ENCODE results near the gene UBE3A. TPM values are rescaled to one million over a fixed set of nuclear protein-coding genes. Genes with fewer than 3 reads are reported as not detected.
A peak's percentile ranks its signal among the peaks of the same experiment; 100 is the strongest.

The UBE3A gene
- total RNA-seq, 1 experiment from 2014 or later = 102 TPM

- H3K4me1 ChIP-seq (ENCODE audit: control insufficient read depth, insufficient read depth, low read length) = no peaks in the 10 kb centered on the region
- in situ Hi-C loops (cut with HindIII; ENCODE audit: low pct_unique_long_range_greater_than_20kb, low sequenced_read_pairs) = no loop called here
- POLR2A ChIA-PET = no interaction called here
Measured at GRCh38 chr15:25426896-25427610, 11.8 kb downstream of the UBE3A start.

GRCh38 chr15:25424073-25424472 is 14.8 kb downstream of the UBE3A start:
- Histone ChIP-seq H3K27ac (ENCODE audit: low read length) (no peak overlapping the region), H3K27me3 (ENCODE audit: control insufficient read depth, insufficient read depth, low read length) (no peaks in the 10 kb centered on the region), H3K4me3 (ENCODE audit: low read depth in 2 of 2, low read length in 2 of 2) (no peak overlapping the region), H3K4me1 (ENCODE audit: control insufficient read depth, insufficient read depth, low read length) (no peaks in the 10 kb centered on the region), H3K36me3 (ENCODE audit: control insufficient read depth, insufficient read depth, low read length) (no peaks in the 10 kb centered on the region), H3K9me3 (ENCODE audit: control insufficient read depth, insufficient read depth, low read depth, low read length) (peaks cover 56% of the 10 kb centered on the region; the same call in 1 of the 2 replicates)
- no peak for ATAC-seq
- DNase-seq (ENCODE audit: low read depth, low spot score) = no peak
- in situ Hi-C loops (cut with HindIII; ENCODE audit: low pct_unique_long_range_greater_than_20kb, low sequenced_read_pairs) (no loop called here), intact Hi-C loops (cut with micrococcal nuclease; ENCODE audit: unreplicated experiment) (no loop called here)
- ChIA-PET CTCF (no interaction called here), POLR2A (no interaction called here)
- no TSS peak for BruUV-seq (replicated peaks)
- TF ChIP-seq POLR2AphosphoS5 (IDR thresholded peaks at IDR 0.05; ENCODE audit: low read depth, low read length) (no peak), REST (IDR thresholded peaks at IDR 0.05; ENCODE audit: insufficient read depth in 1 of 2, low read depth in 2 of 2, low read length in 1 of 2) (no peak), TCF7L2 (IDR thresholded peaks at IDR 0.05; ENCODE audit: low read depth, low read length) (no peak), CTCF (IDR thresholded peaks at IDR 0.05) (no peak), SIN3A (IDR thresholded peaks at IDR 0.05; ENCODE audit: borderline replicate concordance, insufficient read depth, low read depth, low read length) (no peak)

More at GRCh38 chr15:25426896-25427610, 11.8 kb downstream of the UBE3A start:
- H3K9me3 ChIP-seq (ENCODE audit: control insufficient read depth, insufficient read depth, low read depth, low read length) = peaks cover 27% of the 10 kb centered on the region; the same call in 1 of the 2 replicates
- CTCF ChIA-PET = no interaction called here
- no peak overlapping the region for H3K27ac ChIP-seq (ENCODE audit: low read length)
- TSS peak; percentile 12 for BruUV-seq (replicated peaks)
- TF ChIP-seq SIN3A (IDR thresholded peaks at IDR 0.05; ENCODE audit: borderline replicate concordance, insufficient read depth, low read depth, low read length) (no peak), TCF7L2 (IDR thresholded peaks at IDR 0.05; ENCODE audit: low read depth, low read length) (no peak), REST (IDR thresholded peaks at IDR 0.05; ENCODE audit: insufficient read depth in 1 of 2, low read depth in 2 of 2, low read length in 1 of 2) (no peak), CTCF (IDR thresholded peaks at IDR 0.05) (no peak), POLR2AphosphoS5 (IDR thresholded peaks at IDR 0.05; ENCODE audit: low read depth, low read length) (no peak)
- intact Hi-C loops (cut with micrococcal nuclease; ENCODE audit: unreplicated experiment) = no loop called here
- DNase-seq (ENCODE audit: low read depth, low spot score) (no peak), ATAC-seq (no peak)
- no peaks in the 10 kb centered on the region for H3K27me3 ChIP-seq (ENCODE audit: control insufficient read depth, insufficient read depth, low read length)
- H3K4me3 ChIP-seq (ENCODE audit: low read depth in 2 of 2, low read length in 2 of 2) = no peak overlapping the region
- H3K36me3 ChIP-seq (ENCODE audit: control insufficient read depth, insufficient read depth, low read length) = no peaks in the 10 kb centered on the region

All from Panc1 (cell line).